BJ (cell line): ENCODE data around the gene DOCK10. TPM values are rescaled to one million over a fixed set of nuclear protein-coding genes. Genes with fewer than 3 reads are reported as not detected.
A peak's percentile ranks its signal among the peaks of the same experiment; 100 is the strongest.

ENCODE experiments used
- CTCF ChIA-PET: fragments of 350-600 bp; formaldehyde crosslinking; extraction: SDS; loops from one replicate; lab custom pipeline; 2021; ENCODE audit warnings: antibody characterized with exemption, inconsistent platforms; lab: Yijun Ruan, JAX
- POLR2A ChIA-PET: fragments of 300-600 bp; sonication (Branson Sonifier 250); formaldehyde crosslinking; extraction: SDS; loops from one replicate; lab custom pipeline; 2021; ENCODE audit warnings: antibody characterized with exemption; lab: Charles Lee
- DNase-seq: peaks from one replicate; pipeline ENCODE4 v3.0.0-alpha.2; 2011; ENCODE audit warnings: low read depth
- H3K27me3 ChIP-seq: 2 replicates; pipeline ENCODE4 v1.6.0; 2011; ENCODE audit warnings: low read length; ENCODE audit not compliant: control insufficient read depth, insufficient read depth
- H3K36me3 ChIP-seq: 2 replicates; pipeline ENCODE4 v1.5.1; 2011; ENCODE audit warnings: low read length; ENCODE audit not compliant: control insufficient read depth, insufficient read depth
- H3K4me3 ChIP-seq: 2 replicates; pipeline ENCODE4 v1.5.1; 2011; ENCODE audit warnings: low read depth, mild to moderate bottlenecking, control low read depth, low read length
- CTCF ChIP-seq: IDR thresholded peaks from 2 replicates; pipeline ENCODE4 v1.5.1; 2011; ENCODE audit warnings: low read depth, mild to moderate bottlenecking, control low read depth, inconsistent platforms, low read length, moderate library complexity; ENCODE audit not compliant: insufficient read depth
- polyA plus RNA-seq: library from polyadenylated mRNA; depleted of rRNA; stranded (reverse); fragments of >200 nt; gene quantifications from 2 replicates; pipeline ENCODE4 v1.2.3, GENCODE V29; 2011

Gene DOCK10
- polyA plus RNA-seq, 1 experiment = 62.7 TPM

GRCh38 chr2:224802407-224802806 is 239.9 kb downstream of the DOCK10 start:
- Histone ChIP-seq H3K4me3 (no peak overlapping the region), H3K36me3 (peaks cover 15% of the 10 kb centered on the region), H3K27me3 (no peaks in the 10 kb centered on the region)
- POLR2A ChIA-PET = no interaction called here
- CTCF ChIA-PET = interaction anchor here (1.2 kb wide), 1 partner anchor 24 kb away, joined by 4 read pairs; no protein-coding TSS in a partner anchor
- peak; percentile 15 for DNase-seq
- TF ChIP-seq CTCF = no peak

GRCh38 chr2:224801360-224801759 is 240.9 kb downstream of the DOCK10 start:
- no peak for TF ChIP-seq CTCF
- CTCF ChIA-PET = interaction anchor here (1.2 kb wide), 1 partner anchor 23 kb away, joined by 4 read pairs; no protein-coding TSS in a partner anchor
- no peak for DNase-seq
- Histone ChIP-seq H3K4me3 (no peak overlapping the region), H3K36me3 (peaks cover 12% of the 10 kb centered on the region), H3K27me3 (no peaks in the 10 kb centered on the region)
- POLR2A ChIA-PET = no interaction called here

- TF ChIP-seq CTCF = no peak
- H3K36me3 ChIP-seq = peaks cover 14% of the 10 kb centered on the region
- no peak overlapping the region for H3K4me3 ChIP-seq
- CTCF ChIA-PET = interaction anchor here (0.8 kb wide), 1 partner anchor 203 kb away, joined by 3 read pairs; no protein-coding TSS in a partner anchor
- no peak for DNase-seq
- H3K27me3 ChIP-seq = no peaks in the 10 kb centered on the region
- POLR2A ChIA-PET = no interaction called here
Observed at GRCh38 chr2:224799691-224800090, 242.6 kb downstream of the DOCK10 start.

- ChIA-PET POLR2A (interaction anchor here (0.7 to 0.9 kb wide), 2 partner anchors 19 to 856 kb away, joined by 3 to 7 read pairs; no protein-coding TSS in a partner anchor), CTCF (interaction anchor here (1.0 to 1.2 kb wide), 2 partner anchors 9 to 15 kb away, joined by 3 read pairs; no protein-coding TSS in a partner anchor)
- DNase-seq = no peak
- no peak for TF ChIP-seq CTCF
- Histone ChIP-seq H3K36me3 (peaks cover 13% of the 10 kb centered on the region), H3K27me3 (no peaks in the 10 kb centered on the region), H3K4me3 (no peak overlapping the region)
Observed at GRCh38 chr2:224798180-224798579, 244.1 kb downstream of the DOCK10 start.

- TF ChIP-seq CTCF = no peak
Observed at GRCh38 chr2:224796695-224797305, 245.5 kb downstream of the DOCK10 start.

More at GRCh38 chr2:224796695-224797305, 245.5 kb downstream of the DOCK10 start:
- peaks cover 13% of the 10 kb centered on the region for H3K36me3 ChIP-seq
- no peak for DNase-seq
- CTCF ChIA-PET = interaction anchor here (0.6 kb wide), 1 partner anchor 1070 kb away, joined by 3 read pairs; no protein-coding TSS in a partner anchor
- no peaks in the 10 kb centered on the region for H3K27me3 ChIP-seq
- POLR2A ChIA-PET = no interaction called here
- H3K4me3 ChIP-seq = no peak overlapping the region
